WI38 (cell line): Measurements from ENCODE around the gene PHF13.

ENCODE experiments used
- H3K4me3 ChIP-seq: 2 replicates; pipeline ENCODE4 v1.5.1; 2011; ENCODE audit warnings: low read depth, mild to moderate bottlenecking, control low read depth, low read length
- TF ChIP-seq, protein P1 (sequence below): IDR thresholded peaks from 2 replicates; pipeline ENCODE4 v1.5.1; 2012; ENCODE audit warnings: low read depth, mild to moderate bottlenecking, control low read depth, low read length

PHF13 gene

DNA sequence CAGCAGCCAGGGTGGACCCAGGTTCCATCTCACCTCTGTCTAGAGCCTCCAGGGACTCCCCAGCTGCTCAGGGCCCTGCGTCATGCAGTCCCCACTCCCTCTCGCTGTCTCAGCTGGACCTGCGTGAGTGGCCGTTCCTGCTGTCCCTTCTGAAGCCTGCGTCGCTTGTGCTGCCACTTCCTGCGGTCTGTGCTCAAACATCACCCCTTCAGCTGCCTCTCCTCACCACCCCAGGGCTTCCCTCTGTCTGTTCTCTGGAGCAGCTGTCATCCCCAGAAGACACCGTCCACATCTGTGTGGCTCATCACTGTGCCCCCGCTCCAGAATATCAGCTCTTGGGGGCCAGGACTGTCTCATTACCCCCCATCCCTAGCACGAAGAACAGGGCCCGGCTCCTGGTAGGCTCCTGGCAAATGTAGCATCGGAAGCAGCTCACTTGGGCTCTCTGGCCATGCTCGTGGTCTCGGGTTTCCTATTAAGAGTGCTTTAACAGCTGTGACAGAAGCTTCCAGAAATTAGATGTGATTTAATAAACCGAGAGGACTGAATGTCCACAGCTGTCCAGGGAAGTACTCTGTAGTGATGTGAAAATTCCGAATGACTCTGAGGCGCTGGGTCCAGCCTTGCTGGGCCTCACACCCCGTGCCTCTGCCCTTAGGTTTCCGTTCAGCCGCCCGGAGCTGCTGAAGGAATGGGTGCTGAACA lies 14.5 kb downstream of the PHF13 start:
- H3K4me3 ChIP-seq = no peak overlapping the region
- TF ChIP-seq, protein P1, sequence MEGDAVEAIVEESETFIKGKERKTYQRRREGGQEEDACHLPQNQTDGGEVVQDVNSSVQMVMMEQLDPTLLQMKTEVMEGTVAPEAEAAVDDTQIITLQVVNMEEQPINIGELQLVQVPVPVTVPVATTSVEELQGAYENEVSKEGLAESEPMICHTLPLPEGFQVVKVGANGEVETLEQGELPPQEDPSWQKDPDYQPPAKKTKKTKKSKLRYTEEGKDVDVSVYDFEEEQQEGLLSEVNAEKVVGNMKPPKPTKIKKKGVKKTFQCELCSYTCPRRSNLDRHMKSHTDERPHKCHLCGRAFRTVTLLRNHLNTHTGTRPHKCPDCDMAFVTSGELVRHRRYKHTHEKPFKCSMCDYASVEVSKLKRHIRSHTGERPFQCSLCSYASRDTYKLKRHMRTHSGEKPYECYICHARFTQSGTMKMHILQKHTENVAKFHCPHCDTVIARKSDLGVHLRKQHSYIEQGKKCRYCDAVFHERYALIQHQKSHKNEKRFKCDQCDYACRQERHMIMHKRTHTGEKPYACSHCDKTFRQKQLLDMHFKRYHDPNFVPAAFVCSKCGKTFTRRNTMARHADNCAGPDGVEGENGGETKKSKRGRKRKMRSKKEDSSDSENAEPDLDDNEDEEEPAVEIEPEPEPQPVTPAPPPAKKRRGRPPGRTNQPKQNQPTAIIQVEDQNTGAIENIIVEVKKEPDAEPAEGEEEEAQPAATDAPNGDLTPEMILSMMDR = no peak

GRCh38 chr1:6628971-6629479 lies 15.5 kb downstream of the PHF13 start:
- H3K4me3 ChIP-seq = no peak overlapping the region
- TF ChIP-seq, protein P1 = no peak

DNA sequence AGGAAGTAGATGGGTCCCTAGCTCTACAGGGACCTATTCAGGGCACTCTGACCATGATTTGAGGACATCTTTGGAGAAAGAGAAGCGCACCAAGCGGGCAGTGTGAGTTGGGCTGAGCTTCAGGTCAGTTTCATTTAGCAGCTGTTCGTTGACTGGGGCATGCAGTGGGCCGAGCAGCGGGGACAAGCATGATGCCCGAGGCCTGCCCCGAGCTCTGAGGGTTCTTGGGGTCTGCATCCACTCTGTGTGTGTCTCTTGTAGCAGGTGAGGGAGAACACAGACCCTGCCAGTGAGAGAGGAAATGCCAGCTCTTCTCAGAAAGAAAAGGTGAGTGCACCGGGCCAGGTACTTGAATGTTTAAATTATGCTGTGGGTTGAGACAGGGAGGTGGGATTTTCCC lies 16.5 kb downstream of the PHF13 start:
- H3K4me3 ChIP-seq = no peak overlapping the region
- TF ChIP-seq, protein P1 = no peak

DNA sequence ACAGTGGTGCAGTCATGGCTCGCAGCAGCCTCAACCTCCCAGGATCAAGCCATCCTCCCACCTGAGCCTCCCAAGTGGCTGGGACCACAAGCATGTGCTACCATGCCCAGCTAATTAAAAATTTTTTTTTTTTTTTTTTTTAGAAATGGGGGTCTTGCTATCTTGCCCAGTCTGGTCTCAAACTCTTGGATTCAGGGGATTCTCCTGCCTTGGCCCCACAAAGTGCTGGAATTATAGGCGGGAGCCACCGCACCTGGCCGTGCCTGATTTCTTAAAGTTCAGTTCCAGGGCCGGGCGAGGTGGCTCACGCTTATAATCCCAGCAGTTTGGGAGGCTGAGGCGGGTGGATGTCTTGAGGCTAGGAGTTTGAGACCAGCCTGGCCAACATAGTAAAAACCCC lies 17.5 kb downstream of the PHF13 start:
- TF ChIP-seq, protein P1 = no peak

GRCh38 chr1:6632588-6633514 lies 19.3 kb downstream of the PHF13 start:
- TF ChIP-seq, protein P1 = no peak
- no peak overlapping the region for H3K4me3 ChIP-seq

More for the DNA sequence above, 17.5 kb downstream of the PHF13 start:
- H3K4me3 ChIP-seq = no peak overlapping the region

GRCh38 chr1:6634371-6635052 lies 21.0 kb downstream of the PHF13 start:
- TF ChIP-seq, protein P1 = peak; percentile 30; the same call in 1 of the 2 replicates
- no peak overlapping the region for H3K4me3 ChIP-seq
